Mucosa of gallbladder (tissue), 1 donor: ENCODE results near the gene LCMT2. TPM values are rescaled to one million over a fixed set of nuclear protein-coding genes. Genes with fewer than 3 reads are reported as not detected.

ENCODE experiments used
- DNase-seq: peaks from one replicate; pipeline ENCODE4 v3.0.0-alpha.2; 2020; ENCODE audit warnings: low spot score
- total RNA-seq: library from RNA; stranded (reverse); gene quantifications from one replicate; pipeline ENCODE4 v1.2.1, GENCODE V29; 2021
- donor health status: DM: no; HTN: no; CAD: no.

The LCMT2 gene
- total RNA-seq, 1 donor from 2014 or later, result 7.5 TPM

DNA sequence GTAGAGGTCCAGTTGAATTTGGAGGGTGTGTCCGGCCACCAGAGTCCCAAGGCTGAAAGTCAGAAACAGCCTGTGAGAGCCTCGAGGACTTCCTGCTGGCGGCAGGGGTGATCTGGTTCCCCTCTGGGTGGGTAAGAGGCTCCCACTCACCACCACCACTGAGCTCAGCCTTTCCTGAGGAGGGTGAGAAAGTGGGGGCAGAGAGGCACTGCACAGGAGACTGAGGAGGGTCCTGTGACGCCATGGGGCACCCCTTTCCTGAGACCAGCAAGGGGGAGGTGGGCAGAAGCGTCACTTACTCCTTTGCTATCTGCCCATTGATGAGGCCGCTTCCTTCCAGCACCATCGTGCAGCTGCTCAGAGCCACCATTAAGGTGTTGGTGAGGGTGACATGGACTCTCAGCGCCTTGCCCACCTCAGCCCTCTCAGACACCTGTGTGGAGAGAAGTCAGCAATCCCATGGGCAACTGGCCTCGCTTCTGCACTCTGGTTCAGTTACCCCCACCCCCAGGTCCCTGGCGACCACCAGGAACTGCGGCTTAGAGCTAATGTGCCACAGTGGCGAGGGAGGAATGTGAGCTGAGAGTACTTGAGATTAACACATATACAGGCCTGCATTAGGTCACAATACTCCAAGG lies 53.7 kb downstream of the LCMT2 start:
- no peak for DNase-seq

DNA sequence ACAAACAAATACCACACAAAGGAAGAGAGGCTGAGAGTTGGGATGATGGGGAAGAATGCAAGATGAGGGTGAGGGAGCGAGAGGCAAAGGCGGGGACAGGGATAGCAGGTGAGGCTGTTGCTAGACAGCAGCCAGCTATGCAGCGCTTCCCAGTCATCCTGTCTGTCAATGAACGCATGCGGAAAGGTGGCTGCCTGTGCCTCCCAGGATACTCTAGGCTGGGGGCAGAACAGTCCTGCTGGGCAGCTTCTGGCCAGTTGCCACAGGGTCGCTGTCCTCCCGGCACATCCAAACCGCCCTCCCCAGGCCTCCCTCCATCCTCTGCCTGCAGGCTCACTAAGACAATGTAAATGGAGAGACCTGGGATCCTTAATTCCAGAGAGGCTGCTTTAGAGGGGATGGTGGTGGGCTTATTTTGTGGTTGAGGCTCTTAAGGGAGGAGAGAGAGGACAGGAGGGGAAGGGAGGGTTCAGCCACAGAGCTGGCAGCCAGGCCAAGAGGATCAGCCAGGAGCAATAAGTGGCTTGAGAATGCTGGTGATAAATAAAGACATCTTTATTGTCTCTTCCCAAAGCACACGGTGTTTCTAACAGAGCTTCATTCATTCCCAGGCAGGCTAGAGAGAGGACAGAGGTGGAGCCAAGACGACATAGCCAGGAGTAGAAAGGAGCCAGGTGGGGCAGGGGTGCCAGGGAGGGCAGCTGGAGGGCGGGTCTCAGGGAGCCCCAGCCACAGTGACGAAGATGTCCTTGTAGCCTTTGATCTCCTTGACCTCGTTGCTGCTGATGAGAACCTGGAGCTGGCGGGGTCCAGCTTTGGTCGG lies 54.4 kb downstream of the LCMT2 start:
- DNase-seq, result no peak

DNA sequence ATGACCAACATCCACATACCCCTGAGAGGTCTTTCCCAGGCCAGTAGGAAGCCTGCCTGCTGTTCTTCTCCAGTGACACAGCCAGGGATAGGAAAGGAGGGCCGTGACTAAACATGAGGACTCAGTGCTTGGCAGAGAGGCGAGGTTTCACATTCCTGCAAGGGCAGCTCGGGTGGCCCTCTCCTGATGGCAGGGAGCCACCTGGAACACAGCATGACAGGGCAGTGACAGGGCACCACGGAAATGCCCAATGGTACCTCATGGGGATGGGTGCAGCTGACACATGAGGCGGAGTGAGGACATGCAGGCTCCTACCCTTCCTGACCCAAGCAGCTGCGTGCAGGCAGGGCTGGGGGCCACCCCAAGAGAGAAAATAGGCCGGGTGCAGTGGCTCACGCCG lies 56.2 kb downstream of the LCMT2 start:
- DNase-seq, result peak; percentile 76

Other genes with a start within 250 kb of the LCMT2 start
- gene UBR1, start 224.5 kb downstream of the LCMT2 start, total RNA-seq, result 31.1 TPM
- gene TMEM62, start 197.0 kb downstream of the LCMT2 start, total RNA-seq, result 28.6 TPM
- 62.0 TPM for gene CCNDBP1, start 145.2 kb downstream of the LCMT2 start, total RNA-seq
- gene EPB42, start 109.6 kb downstream of the LCMT2 start, total RNA-seq, result 1.4 TPM
- gene TGM5, start 63.6 kb downstream of the LCMT2 start, total RNA-seq, result 0.26 TPM
- gene TGM7, start 28.3 kb downstream of the LCMT2 start, total RNA-seq, result not detected
- gene ZSCAN29, start 40.5 kb upstream of the LCMT2 start, total RNA-seq, result 26.0 TPM
- gene TUBGCP4, start 40.5 kb upstream of the LCMT2 start, total RNA-seq, result 22.0 TPM
- 61.6 TPM for gene TP53BP1, start 162.6 kb upstream of the LCMT2 start, total RNA-seq
- 22.5 TPM for gene MAP1A, start 187.0 kb upstream of the LCMT2 start, total RNA-seq